Measurements from ENCODE around the gene PDLIM7.

Gene PDLIM7

DNA sequence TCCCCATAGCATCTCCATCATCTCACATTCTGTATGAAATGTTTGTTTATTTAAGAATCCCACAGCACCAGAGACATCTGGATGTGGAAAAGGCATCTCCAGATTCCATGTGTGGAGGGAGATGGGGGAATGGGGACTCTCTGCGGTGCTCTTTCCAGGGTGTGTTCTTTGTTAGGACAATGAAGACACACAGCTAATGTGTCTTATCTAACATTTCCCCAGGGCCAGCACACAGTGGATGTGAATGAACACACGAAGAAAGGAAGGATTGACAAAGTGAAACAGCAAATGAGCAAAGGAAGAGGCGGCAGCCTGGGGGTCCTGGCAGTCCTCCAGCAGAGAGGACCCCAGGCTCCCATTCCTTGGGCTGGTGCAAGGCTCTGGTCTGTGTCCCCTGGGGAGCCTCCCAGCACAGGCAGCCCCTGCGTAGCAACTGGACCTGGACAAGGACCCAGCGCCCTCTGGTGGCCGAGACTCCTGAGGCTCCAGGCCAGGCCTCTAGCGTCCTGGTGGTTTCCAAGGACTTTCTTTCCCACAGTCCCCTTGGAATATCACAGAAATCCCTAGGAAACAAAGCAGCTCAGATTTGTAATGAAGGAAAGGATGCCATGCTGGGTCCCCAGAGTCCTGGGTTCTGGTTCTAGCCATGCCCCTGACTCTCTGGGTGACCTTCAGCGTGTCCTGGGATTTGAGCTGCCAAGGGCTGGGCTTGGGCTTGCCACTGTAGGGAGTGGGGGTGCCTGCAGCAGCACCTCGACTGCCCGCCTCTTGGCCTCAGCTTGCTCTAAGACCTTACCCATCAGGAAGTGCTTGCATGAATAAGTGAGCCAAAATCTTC is 3.5 kb upstream of the PDLIM7 start:
- no peak overlapping the region for H3K4me2 ChIP-seq (ENCODE audit: low read length)
- no peaks in the 10 kb centered on the region for H3K79me2 ChIP-seq (ENCODE audit: low read length)
- no peak overlapping the region for H3K9ac ChIP-seq (ENCODE audit: low read length)
- H2AFZ ChIP-seq (ENCODE audit: low read depth, low read length): no peak overlapping the region
- H3K9me3 ChIP-seq (ENCODE audit: insufficient read depth, low read length): no peaks in the 10 kb centered on the region
- TF ChIP-seq, protein P1, sequence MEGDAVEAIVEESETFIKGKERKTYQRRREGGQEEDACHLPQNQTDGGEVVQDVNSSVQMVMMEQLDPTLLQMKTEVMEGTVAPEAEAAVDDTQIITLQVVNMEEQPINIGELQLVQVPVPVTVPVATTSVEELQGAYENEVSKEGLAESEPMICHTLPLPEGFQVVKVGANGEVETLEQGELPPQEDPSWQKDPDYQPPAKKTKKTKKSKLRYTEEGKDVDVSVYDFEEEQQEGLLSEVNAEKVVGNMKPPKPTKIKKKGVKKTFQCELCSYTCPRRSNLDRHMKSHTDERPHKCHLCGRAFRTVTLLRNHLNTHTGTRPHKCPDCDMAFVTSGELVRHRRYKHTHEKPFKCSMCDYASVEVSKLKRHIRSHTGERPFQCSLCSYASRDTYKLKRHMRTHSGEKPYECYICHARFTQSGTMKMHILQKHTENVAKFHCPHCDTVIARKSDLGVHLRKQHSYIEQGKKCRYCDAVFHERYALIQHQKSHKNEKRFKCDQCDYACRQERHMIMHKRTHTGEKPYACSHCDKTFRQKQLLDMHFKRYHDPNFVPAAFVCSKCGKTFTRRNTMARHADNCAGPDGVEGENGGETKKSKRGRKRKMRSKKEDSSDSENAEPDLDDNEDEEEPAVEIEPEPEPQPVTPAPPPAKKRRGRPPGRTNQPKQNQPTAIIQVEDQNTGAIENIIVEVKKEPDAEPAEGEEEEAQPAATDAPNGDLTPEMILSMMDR (IDR thresholded peaks at IDR 0.05; ENCODE audit: low read depth, low read length): peak; percentile 94
- TF ChIP-seq EZH2phosphoT487 (IDR thresholded peaks at IDR 0.05; ENCODE audit: low read depth): no peak
- peaks cover 39% of the 10 kb centered on the region for H3K4me1 ChIP-seq (ENCODE audit: low read length)
- peaks cover 26% of the 10 kb centered on the region for H4K20me1 ChIP-seq (ENCODE audit: insufficient read depth, low read length)
- peaks cover 28% of the 10 kb centered on the region for H3K27me3 ChIP-seq (ENCODE audit: low read depth, low read length)
- no peak overlapping the region for H3K4me3 ChIP-seq (ENCODE audit: low read length)
- H3K27ac ChIP-seq (ENCODE audit: low read length): no peak overlapping the region
- peaks cover 5% of the 10 kb centered on the region for H3K36me3 ChIP-seq (replicated peaks; ENCODE audit: low read depth, low read length)

- TF ChIP-seq EZH2phosphoT487 (IDR thresholded peaks at IDR 0.05; ENCODE audit: low read depth): no peak
- TF ChIP-seq, protein P1 (IDR thresholded peaks at IDR 0.05; ENCODE audit: low read depth, low read length): no peak
- no peak overlapping the region for H3K4me2 ChIP-seq (ENCODE audit: low read length)
Observed at GRCh38 chr5:177499842-177500241, 2.4 kb upstream of the PDLIM7 start.

GRCh38 chr5:177498013-177498787 is 796 bp upstream of the PDLIM7 start:
- Histone ChIP-seq H3K79me2 (ENCODE audit: low read length) (no peaks in the 10 kb centered on the region), H3K27ac (ENCODE audit: low read length) (no peak overlapping the region), H3K9me3 (ENCODE audit: insufficient read depth, low read length) (no peaks in the 10 kb centered on the region), H3K27me3 (ENCODE audit: low read depth, low read length) (peaks cover 28% of the 10 kb centered on the region), H3K9ac (ENCODE audit: low read length) (no peak overlapping the region; the same call in 1 of the 2 replicates), H3K36me3 (replicated peaks; ENCODE audit: low read depth, low read length) (peaks cover 2% of the 10 kb centered on the region), H2AFZ (ENCODE audit: low read depth, low read length) (peak overlapping the region; percentile 33; the same call in 1 of the 2 replicates), H3K4me2 (ENCODE audit: low read length) (peak overlapping the region; percentile 82), H3K4me1 (ENCODE audit: low read length) (peaks cover 66% of the 10 kb centered on the region), H3K4me3 (ENCODE audit: low read length) (peak overlapping the region; percentile 82), H4K20me1 (ENCODE audit: insufficient read depth, low read length) (peaks cover 20% of the 10 kb centered on the region)
- no peak for TF ChIP-seq EZH2phosphoT487 (IDR thresholded peaks at IDR 0.05; ENCODE audit: low read depth)
- TF ChIP-seq, protein P1 (IDR thresholded peaks at IDR 0.05; ENCODE audit: low read depth, low read length): no peak

More at GRCh38 chr5:177499842-177500241, 2.4 kb upstream of the PDLIM7 start:
- Histone ChIP-seq H4K20me1 (ENCODE audit: insufficient read depth, low read length) (peaks cover 26% of the 10 kb centered on the region), H3K27ac (ENCODE audit: low read length) (no peak overlapping the region), H2AFZ (ENCODE audit: low read depth, low read length) (no peak overlapping the region), H3K36me3 (replicated peaks; ENCODE audit: low read depth, low read length) (peaks cover 5% of the 10 kb centered on the region), H3K9me3 (ENCODE audit: insufficient read depth, low read length) (no peaks in the 10 kb centered on the region), H3K27me3 (ENCODE audit: low read depth, low read length) (peaks cover 28% of the 10 kb centered on the region), H3K79me2 (ENCODE audit: low read length) (no peaks in the 10 kb centered on the region), H3K4me1 (ENCODE audit: low read length) (peaks cover 50% of the 10 kb centered on the region), H3K9ac (ENCODE audit: low read length) (no peak overlapping the region), H3K4me3 (ENCODE audit: low read length) (no peak overlapping the region)

Measured in OCI-LY3 (cell line).